ENCODE data around the gene PDAP1. TPM values are rescaled to one million over a fixed set of nuclear protein-coding genes. Genes with fewer than 3 reads are reported as not detected.
"Not testable (repeated sequence)": the region's sequence is repeated elsewhere in the genome, so short reads cannot be mapped to it uniquely, and the experiment has no call there.

PDAP1 gene
- total RNA-seq, 1 experiment from 2014 or later = 180 TPM

GRCh38 chr7:99437946-99438572, 29.7 kb upstream of the PDAP1 start:
- CTCF ChIA-PET = no interaction called here
- peaks cover 38% of the 10 kb centered on the region for H3K4me1 ChIP-seq
- no peaks in the 10 kb centered on the region for H3K27me3 Mint-ChIP-seq (ENCODE audit: insufficient read depth, unreplicated experiment)
- DNase-seq = no peak
- POLR2A ChIA-PET = interaction anchor here (0.6 to 1.0 kb wide), 2 partner anchors 29 to 34 kb away, joined by 5 to 6 read pairs; partner anchors contain the start of gene BUD31
- intact Hi-C loops (cut with micrococcal nuclease; ENCODE audit: unreplicated experiment) = no loop called here
- no TSS peak for BruUV-seq (replicated peaks)
- H3K4me1 Mint-ChIP-seq (ENCODE audit: low read depth, unreplicated experiment) = peaks cover 24% of the 10 kb centered on the region
- no peaks in the 10 kb centered on the region for H3K9me3 Mint-ChIP-seq (ENCODE audit: unreplicated experiment)
- H3K4me3 Mint-ChIP-seq (ENCODE audit: unreplicated experiment) = peak overlapping the region; percentile 100
- H3K9me3 ChIP-seq = no peaks in the 10 kb centered on the region
- no peaks in the 10 kb centered on the region for H3K27me3 ChIP-seq (replicated peaks; ENCODE audit: control insufficient read depth, insufficient read depth, low read length)
- H3K36me3 ChIP-seq (ENCODE audit: control insufficient read depth, insufficient read depth, low read length) = peaks cover 5% of the 10 kb centered on the region
- H3K4me3 ChIP-seq (ENCODE audit: low read depth, low read length) = peak overlapping the region; percentile 100
- peaks cover 100% of the 10 kb centered on the region for H3K36me3 Mint-ChIP-seq (ENCODE audit: insufficient read depth, unreplicated experiment)
- peak overlapping the region; percentile 98 for H3K27ac Mint-ChIP-seq (ENCODE audit: unreplicated experiment)
- no peak for TF ChIP-seq CTCF (IDR thresholded peaks at IDR 0.05; ENCODE audit: insufficient read depth in 1 of 2, low read depth in 1 of 2, low read length in 1 of 2, severe bottlenecking in 1 of 2, unreplicated experiment in 1 of 2)

- BruUV-seq (replicated peaks) = no TSS peak
- Mint-ChIP-seq H3K9me3 (ENCODE audit: unreplicated experiment) (no peaks in the 10 kb centered on the region), H3K4me3 (ENCODE audit: unreplicated experiment) (peak overlapping the region; percentile 67), H3K4me1 (ENCODE audit: low read depth, unreplicated experiment) (peaks cover 20% of the 10 kb centered on the region), H3K27me3 (ENCODE audit: insufficient read depth, unreplicated experiment) (no peaks in the 10 kb centered on the region), H3K27ac (ENCODE audit: unreplicated experiment) (peak overlapping the region; percentile 92), H3K36me3 (ENCODE audit: insufficient read depth, unreplicated experiment) (peaks cover 98% of the 10 kb centered on the region)
- peaks cover 18% of the 10 kb centered on the region for H3K36me3 ChIP-seq (ENCODE audit: control insufficient read depth, insufficient read depth, low read length)
- POLR2A ChIA-PET = interaction anchor here (0.6 kb wide), 1 partner anchor 58 kb away, joined by 3 read pairs; no protein-coding TSS in a partner anchor
- intact Hi-C loops (cut with micrococcal nuclease; ENCODE audit: unreplicated experiment) = loop anchor here (2.0 kb wide), 2 partner anchors 24 to 40 kb away; partner anchors contain the start of genes BUD31, PDAP1 and ZNF789
- H3K4me1 ChIP-seq = peaks cover 72% of the 10 kb centered on the region
- no peak overlapping the region for H3K4me3 ChIP-seq (ENCODE audit: low read depth, low read length)
- no peaks in the 10 kb centered on the region for H3K27me3 ChIP-seq (replicated peaks; ENCODE audit: control insufficient read depth, insufficient read depth, low read length)
- no peak for DNase-seq
- H3K9me3 ChIP-seq = no peaks in the 10 kb centered on the region
- TF ChIP-seq CTCF (IDR thresholded peaks at IDR 0.05; ENCODE audit: insufficient read depth in 1 of 2, low read depth in 1 of 2, low read length in 1 of 2, severe bottlenecking in 1 of 2, unreplicated experiment in 1 of 2) = no peak
- CTCF ChIA-PET = no interaction called here
Measured at GRCh38 chr7:99433158-99433557, 24.8 kb upstream of the PDAP1 start.

GRCh38 chr7:99431756-99432540, 23.6 kb upstream of the PDAP1 start:
- Mint-ChIP-seq H3K27ac (ENCODE audit: unreplicated experiment) (peak overlapping the region; percentile 92), H3K4me3 (ENCODE audit: unreplicated experiment) (peak overlapping the region; percentile 67), H3K36me3 (ENCODE audit: insufficient read depth, unreplicated experiment) (peaks cover 92% of the 10 kb centered on the region), H3K4me1 (ENCODE audit: low read depth, unreplicated experiment) (peaks cover 20% of the 10 kb centered on the region)
- POLR2A ChIA-PET; H3K9me3 Mint-ChIP-seq (ENCODE audit: unreplicated experiment); H3K4me3 ChIP-seq (ENCODE audit: low read depth, low read length); H3K27me3 Mint-ChIP-seq (ENCODE audit: insufficient read depth, unreplicated experiment); CTCF ChIA-PET; H3K9me3 ChIP-seq; H3K27me3 ChIP-seq (replicated peaks; ENCODE audit: control insufficient read depth, insufficient read depth, low read length): not testable (repeated sequence)
- intact Hi-C loops (cut with micrococcal nuclease; ENCODE audit: unreplicated experiment) = loop anchor here (2.0 kb wide), 2 partner anchors 23 to 41 kb away; partner anchors contain the start of genes BUD31, PDAP1 and ZNF789
- Histone ChIP-seq H3K4me1 (peaks cover 72% of the 10 kb centered on the region), H3K36me3 (ENCODE audit: control insufficient read depth, insufficient read depth, low read length) (peaks cover 18% of the 10 kb centered on the region)
- peak; percentile 97 to 99 for DNase-seq
- BruUV-seq (replicated peaks) = TSS peak; percentile 28

Measured in Caco-2 (cell line).